ENCODE measurements around the gene SOAT1.
"Not testable (repeated sequence)": the region's sequence is repeated elsewhere in the genome, so short reads cannot be mapped to it uniquely, and the experiment has no call there.

SOAT1 gene

GRCh38 chr1:179380299-179380698, 86.7 kb downstream of the SOAT1 start:
- no peaks in the 10 kb centered on the region for H3K4me1 ChIP-seq
- H3K36me3 ChIP-seq: no peaks in the 10 kb centered on the region
- TF ChIP-seq, protein P1, sequence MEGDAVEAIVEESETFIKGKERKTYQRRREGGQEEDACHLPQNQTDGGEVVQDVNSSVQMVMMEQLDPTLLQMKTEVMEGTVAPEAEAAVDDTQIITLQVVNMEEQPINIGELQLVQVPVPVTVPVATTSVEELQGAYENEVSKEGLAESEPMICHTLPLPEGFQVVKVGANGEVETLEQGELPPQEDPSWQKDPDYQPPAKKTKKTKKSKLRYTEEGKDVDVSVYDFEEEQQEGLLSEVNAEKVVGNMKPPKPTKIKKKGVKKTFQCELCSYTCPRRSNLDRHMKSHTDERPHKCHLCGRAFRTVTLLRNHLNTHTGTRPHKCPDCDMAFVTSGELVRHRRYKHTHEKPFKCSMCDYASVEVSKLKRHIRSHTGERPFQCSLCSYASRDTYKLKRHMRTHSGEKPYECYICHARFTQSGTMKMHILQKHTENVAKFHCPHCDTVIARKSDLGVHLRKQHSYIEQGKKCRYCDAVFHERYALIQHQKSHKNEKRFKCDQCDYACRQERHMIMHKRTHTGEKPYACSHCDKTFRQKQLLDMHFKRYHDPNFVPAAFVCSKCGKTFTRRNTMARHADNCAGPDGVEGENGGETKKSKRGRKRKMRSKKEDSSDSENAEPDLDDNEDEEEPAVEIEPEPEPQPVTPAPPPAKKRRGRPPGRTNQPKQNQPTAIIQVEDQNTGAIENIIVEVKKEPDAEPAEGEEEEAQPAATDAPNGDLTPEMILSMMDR (IDR thresholded peaks at IDR 0.05): no peak
- H3K4me3 ChIP-seq: no peak overlapping the region
- no peak for DNase-seq
- H3K27ac ChIP-seq: no peak overlapping the region
- H3K27me3 ChIP-seq: no peaks in the 10 kb centered on the region
- intact Hi-C loops (cut with DNase I; ENCODE audit: low total_unique reads): no loop called here
- H3K9me3 ChIP-seq: no peaks in the 10 kb centered on the region

DNA sequence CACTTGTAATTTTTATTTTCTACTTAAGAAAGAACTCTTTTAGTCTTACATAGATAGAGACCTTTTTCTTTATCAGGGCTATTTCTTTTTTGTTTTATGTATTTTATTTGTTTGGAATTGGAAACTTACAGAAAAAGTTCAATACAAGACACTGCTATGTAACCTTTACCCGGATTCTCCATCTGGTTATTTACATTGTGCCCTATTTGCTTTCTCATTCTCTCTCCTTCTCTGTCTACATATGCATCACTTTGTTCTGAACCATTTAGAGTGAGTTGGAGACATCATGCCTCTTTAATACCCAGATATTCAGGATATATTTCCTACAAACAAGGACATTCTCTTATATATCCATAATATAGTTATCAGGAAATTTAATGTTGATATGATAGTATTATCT, 90.4 kb downstream of the SOAT1 start:
- TF ChIP-seq, protein P1 (IDR thresholded peaks at IDR 0.05): no peak
- Histone ChIP-seq H3K27me3 (no peaks in the 10 kb centered on the region), H3K4me3 (no peak overlapping the region), H3K27ac (no peak overlapping the region), H3K36me3 (no peaks in the 10 kb centered on the region), H3K9me3 (no peaks in the 10 kb centered on the region), H3K4me1 (no peaks in the 10 kb centered on the region)
- intact Hi-C loops (cut with DNase I; ENCODE audit: low total_unique reads): no loop called here
- no peak for DNase-seq

DNA sequence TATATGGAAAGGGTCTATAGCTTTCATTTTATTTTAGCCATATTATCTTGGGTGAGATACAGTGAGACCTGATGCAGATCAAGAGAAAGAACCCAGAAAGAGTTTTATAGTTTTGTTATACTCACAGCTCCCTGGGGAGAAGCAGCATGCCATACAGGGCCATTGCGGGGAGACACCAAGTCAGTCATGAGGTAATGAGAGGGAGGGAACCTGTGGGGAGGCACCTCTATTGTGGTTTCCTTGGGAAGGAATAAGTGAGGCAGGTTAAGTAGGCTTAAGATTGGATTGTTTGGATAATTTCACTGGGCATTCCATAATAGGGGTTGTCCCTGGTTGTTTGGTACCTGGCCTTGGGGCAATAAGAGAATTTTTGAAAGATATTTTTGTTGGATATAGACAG, 91.9 kb downstream of the SOAT1 start:
- Histone ChIP-seq H3K4me3 (no peak overlapping the region), H3K27ac (no peak overlapping the region), H3K9me3 (no peaks in the 10 kb centered on the region), H3K4me1 (no peaks in the 10 kb centered on the region), H3K36me3 (no peaks in the 10 kb centered on the region), H3K27me3 (no peaks in the 10 kb centered on the region)
- intact Hi-C loops (cut with DNase I; ENCODE audit: low total_unique reads): no loop called here
- no peak for DNase-seq
- TF ChIP-seq, protein P1 (IDR thresholded peaks at IDR 0.05): no peak

DNA sequence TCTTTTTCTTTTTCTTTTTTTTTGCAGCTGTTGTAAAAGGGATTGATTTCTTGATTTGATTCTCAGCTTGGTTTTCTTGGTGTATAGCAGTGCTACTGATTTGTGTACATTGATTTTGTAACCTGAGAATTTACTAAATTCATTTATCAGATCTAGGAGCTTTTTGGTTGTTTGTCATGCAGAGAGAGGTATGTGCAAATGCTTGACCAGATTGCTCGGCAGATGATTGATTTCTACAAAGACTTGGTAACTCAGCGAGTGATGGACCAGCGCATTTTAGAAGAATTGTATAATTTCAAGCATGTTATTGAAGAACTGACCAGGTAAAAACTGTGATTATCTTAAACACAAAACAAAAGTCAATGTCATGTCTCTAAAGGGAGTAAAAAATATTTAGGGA, 100.1 kb downstream of the SOAT1 start:
- H3K9me3 ChIP-seq: peaks cover 0 to 11% (median 0%) of the 10 kb centered on the region in 3 donors
- H3K4me1 ChIP-seq: no peaks in the 10 kb centered on the region
- intact Hi-C loops (cut with DNase I; ENCODE audit: low total_unique reads): no loop called here
- peaks cover 0 to 4% of the 10 kb centered on the region in 2 donors for H3K27me3 ChIP-seq
- TF ChIP-seq, protein P1 (IDR thresholded peaks at IDR 0.05): no peak
- H3K36me3 ChIP-seq: no peaks in the 10 kb centered on the region
- H3K27ac ChIP-seq: no peak overlapping the region
- DNase-seq: no peak
- H3K4me3 ChIP-seq: no peak overlapping the region

DNA sequence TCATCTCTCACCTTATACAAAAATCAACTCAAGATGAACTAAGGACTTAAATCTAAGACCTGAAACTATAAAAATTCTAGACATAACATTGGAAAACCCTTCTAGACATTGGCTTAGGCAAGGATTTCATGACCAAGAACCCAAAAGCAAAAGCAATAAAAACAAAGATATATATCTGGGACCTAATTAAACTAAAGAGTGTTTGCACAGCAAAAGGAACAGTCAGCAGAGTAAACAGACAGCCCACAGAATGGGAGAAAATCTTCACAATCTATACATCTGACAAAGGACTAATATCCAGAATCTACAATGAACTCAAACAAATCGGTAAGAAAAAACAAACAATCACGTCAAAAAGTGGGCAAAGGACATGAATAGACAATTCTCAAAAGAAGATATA, 105.8 kb downstream of the SOAT1 start:
- DNase-seq; H3K9me3 ChIP-seq; intact Hi-C loops (cut with DNase I; ENCODE audit: low total_unique reads); H3K4me3 ChIP-seq; H3K27ac ChIP-seq; H3K27me3 ChIP-seq; H3K36me3 ChIP-seq; H3K4me1 ChIP-seq: not testable (repeated sequence)

All from tibial artery (tissue), 4 donors.